Epidermal melanocyte (primary cell): ENCODE results near the gene VPS51.
A peak's percentile ranks its signal among the peaks of the same experiment; 100 is the strongest.
"Not testable (repeated sequence)": the region's sequence is repeated elsewhere in the genome, so short reads cannot be mapped to it uniquely, and the experiment has no call there.

Experiments used
- DNase-seq: peaks from one replicate; pipeline ENCODE4 v3.0.0; 2011; ENCODE audit warnings: low spot score; ENCODE audit not compliant: insufficient read length

VPS51 gene

GRCh38 chr11:65118891-65119669 is 23.1 kb downstream of the VPS51 start:
- not testable (repeated sequence) for DNase-seq

GRCh38 chr11:65119670-65119995 is 23.6 kb downstream of the VPS51 start:
- no peak for DNase-seq

GRCh38 chr11:65120831-65121230 is 24.8 kb downstream of the VPS51 start:
- DNase-seq = no peak

- DNase-seq = no peak
Measured at GRCh38 chr11:65121447-65121864, 25.4 kb downstream of the VPS51 start.

- peak; percentile 93 for DNase-seq
Measured at GRCh38 chr11:65121865-65122696, 26.1 kb downstream of the VPS51 start, which contains the start of the genes FAU and MRPL49. FAU (minus strand) TSS chr11:65122134; CDS start chr11:65121813, 321 bp downstream. MRPL49 (plus strand) TSS chr11:65122321; CDS start chr11:65122347, 26 bp downstream.

GRCh38 chr11:65124480-65125196 is 28.6 kb downstream of the VPS51 start:
- no peak for DNase-seq

GRCh38 chr11:65125197-65126056 is 29.4 kb downstream of the VPS51 start:
- DNase-seq = no peak

- no peak for DNase-seq
Measured at GRCh38 chr11:65126624-65127274, 30.7 kb downstream of the VPS51 start.

- no peak for DNase-seq
Measured at GRCh38 chr11:65127473-65128181, 31.6 kb downstream of the VPS51 start.

- DNase-seq = no peak
Measured at GRCh38 chr11:65128182-65129145, 32.5 kb downstream of the VPS51 start.

GRCh38 chr11:65129649-65130441 is 33.8 kb downstream of the VPS51 start:
- DNase-seq = no peak

- DNase-seq = no peak
Measured at GRCh38 chr11:65130631-65131416, 34.8 kb downstream of the VPS51 start.

GRCh38 chr11:65131417-65131776 is 35.4 kb downstream of the VPS51 start:
- no peak for DNase-seq

- no peak for DNase-seq
Measured at GRCh38 chr11:65131895-65132237, 35.9 kb downstream of the VPS51 start.

- DNase-seq = no peak
Measured at GRCh38 chr11:65132238-65132987, 36.4 kb downstream of the VPS51 start.

- no peak for DNase-seq
Measured at GRCh38 chr11:65132988-65133700, 37.1 kb downstream of the VPS51 start.
